Astrocyte of the cerebellum (primary cell): ENCODE results near the gene ADCY3.
A peak's percentile ranks its signal among the peaks of the same experiment; 100 is the strongest.

Experiments used
- DNase-seq: peaks from one replicate; pipeline ENCODE4 v3.0.0-alpha.2; 2011; ENCODE audit warnings: low read depth
- H3K4me3 ChIP-seq: 2 replicates; pipeline ENCODE4 v1.5.1; 2011; ENCODE audit warnings: mild to moderate bottlenecking, low read depth, low read length, moderate library complexity
- in situ Hi-C: cut with HindIII; loops from 2 replicates; pipeline ENCODE4 v1.10.0; 2017; ENCODE audit warnings: low sequenced_read_pairs
- TF ChIP-seq, protein P1 (sequence below): IDR thresholded peaks from 2 replicates; pipeline ENCODE4 v1.5.1; 2012; ENCODE audit warnings: low read length, low read depth, moderate library complexity, mild to moderate bottlenecking; ENCODE audit errors: missing control alignments

Gene ADCY3

GRCh38 chr2:24899361-24899910 lies 20.6 kb downstream of the ADCY3 start:
- no peak for DNase-seq
- in situ Hi-C loops: no loop called here
- no peak overlapping the region for H3K4me3 ChIP-seq
- TF ChIP-seq, protein P1, sequence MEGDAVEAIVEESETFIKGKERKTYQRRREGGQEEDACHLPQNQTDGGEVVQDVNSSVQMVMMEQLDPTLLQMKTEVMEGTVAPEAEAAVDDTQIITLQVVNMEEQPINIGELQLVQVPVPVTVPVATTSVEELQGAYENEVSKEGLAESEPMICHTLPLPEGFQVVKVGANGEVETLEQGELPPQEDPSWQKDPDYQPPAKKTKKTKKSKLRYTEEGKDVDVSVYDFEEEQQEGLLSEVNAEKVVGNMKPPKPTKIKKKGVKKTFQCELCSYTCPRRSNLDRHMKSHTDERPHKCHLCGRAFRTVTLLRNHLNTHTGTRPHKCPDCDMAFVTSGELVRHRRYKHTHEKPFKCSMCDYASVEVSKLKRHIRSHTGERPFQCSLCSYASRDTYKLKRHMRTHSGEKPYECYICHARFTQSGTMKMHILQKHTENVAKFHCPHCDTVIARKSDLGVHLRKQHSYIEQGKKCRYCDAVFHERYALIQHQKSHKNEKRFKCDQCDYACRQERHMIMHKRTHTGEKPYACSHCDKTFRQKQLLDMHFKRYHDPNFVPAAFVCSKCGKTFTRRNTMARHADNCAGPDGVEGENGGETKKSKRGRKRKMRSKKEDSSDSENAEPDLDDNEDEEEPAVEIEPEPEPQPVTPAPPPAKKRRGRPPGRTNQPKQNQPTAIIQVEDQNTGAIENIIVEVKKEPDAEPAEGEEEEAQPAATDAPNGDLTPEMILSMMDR: no peak

DNA sequence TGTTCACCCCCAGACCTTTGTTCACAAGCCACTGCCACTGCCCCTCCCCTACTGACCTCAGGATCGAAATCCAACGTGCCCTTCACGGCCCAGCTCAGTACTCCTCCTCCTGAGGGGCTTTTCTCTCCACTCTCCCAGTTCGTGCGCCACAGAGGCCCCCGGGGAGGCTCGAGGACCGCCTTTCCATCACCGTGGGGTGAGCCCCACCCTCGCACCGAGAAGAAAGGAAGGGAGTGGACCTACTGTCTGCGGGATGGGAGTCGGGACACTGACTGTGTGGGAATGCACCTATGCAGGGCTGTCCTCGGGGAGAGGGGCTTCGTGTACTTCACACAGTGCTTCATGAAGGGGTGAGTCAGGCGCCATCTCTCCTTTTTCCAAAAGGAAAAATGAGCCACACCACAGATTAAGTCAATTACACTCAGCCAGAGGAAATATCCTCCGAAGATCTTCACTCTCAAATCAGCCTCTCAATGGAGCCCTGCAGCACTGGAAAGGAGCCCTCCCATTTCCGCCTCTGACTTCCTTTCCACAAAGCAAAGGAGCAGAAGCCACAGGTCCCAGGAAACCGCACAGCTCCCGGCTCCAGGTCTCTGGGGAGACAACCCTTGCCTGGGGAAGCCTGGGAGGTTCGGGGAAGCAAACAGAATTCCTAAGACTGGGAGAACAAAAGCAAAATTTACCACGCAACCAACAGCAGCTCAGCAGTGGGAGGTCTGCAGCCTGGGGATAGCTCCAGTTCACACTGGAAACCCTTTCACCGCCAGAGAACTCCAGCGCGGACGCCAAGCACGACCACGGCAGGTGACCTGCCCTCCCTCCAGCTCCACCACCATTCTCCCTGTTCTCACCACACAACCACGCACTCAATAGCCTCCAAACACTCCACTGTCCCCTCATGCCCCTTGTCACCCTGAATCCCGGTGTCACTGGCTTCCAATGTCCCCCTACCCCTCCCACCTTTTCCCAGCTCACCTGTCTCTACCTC lies 21.6 kb downstream of the ADCY3 start:
- TF ChIP-seq, protein P1: no peak
- no peak overlapping the region for H3K4me3 ChIP-seq
- peak; percentile 19 for DNase-seq
- in situ Hi-C loops: no loop called here

DNA sequence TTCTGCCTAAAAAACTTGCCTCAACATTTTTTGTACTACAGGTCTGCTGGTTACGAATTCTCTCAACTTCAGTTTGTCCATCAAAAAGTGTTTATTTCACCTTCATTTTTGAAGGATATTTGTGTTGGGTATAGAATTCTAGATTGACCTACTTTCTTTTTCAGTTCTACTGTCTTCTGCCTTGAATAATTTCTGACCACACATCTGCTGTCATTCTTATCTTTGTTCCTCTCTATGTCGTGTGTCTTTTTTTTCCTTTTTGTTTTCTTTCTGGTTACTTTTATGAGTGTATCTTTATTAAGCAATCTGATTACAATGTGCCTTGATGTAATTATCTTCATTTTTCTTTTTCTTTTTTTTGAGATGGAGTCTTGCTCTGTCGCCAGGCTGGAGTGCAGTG lies 25.3 kb downstream of the ADCY3 start:
- in situ Hi-C loops: no loop called here
- DNase-seq: no peak
- TF ChIP-seq, protein P1: no peak
- H3K4me3 ChIP-seq: no peak overlapping the region

DNA sequence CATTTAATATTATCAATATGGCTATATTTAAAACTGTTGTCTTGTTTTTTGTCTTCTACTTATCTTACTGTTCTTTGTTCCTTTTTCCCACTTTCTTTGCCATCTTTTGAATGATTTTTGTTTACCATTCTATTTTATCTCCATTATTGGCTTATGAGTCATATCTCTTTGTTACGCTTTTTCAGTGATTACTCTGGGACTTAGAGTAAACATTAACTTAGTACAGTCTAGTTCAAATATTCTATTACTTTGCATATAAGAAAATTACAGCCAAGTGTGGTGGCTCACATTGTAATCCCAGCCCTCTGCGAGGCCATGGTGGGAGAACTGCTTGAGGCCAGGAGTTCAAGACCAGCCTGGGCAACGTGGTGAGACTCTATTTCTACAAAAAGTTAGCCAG lies 26.1 kb downstream of the ADCY3 start:
- DNase-seq: no peak
- TF ChIP-seq, protein P1: no peak
- H3K4me3 ChIP-seq: no peak overlapping the region
- in situ Hi-C loops: no loop called here

- TF ChIP-seq, protein P1: no peak
- no peak overlapping the region for H3K4me3 ChIP-seq
- no peak for DNase-seq
- in situ Hi-C loops: no loop called here
These were observed 27.1 kb downstream of the ADCY3 start for GRCh38 chr2:24892928-24893327.

DNA sequence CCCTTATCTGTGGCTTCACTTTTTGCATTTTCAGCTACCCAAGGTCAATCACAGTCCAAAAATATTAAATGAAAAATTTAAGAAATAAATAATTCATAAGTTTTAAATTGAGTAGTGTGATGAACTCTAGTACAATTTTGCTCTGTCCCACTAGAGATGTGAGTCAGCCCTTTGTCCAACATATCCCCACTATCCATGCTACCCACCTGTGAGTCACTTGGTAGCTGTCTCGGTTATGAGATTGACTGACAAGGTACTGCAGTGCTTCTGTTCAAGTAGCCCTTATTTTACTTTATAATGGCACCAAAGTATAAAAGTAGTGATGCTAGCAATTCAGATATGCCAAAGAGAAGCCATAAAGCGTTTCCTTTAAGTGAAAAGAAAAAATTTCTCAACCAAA lies 28.8 kb downstream of the ADCY3 start:
- TF ChIP-seq, protein P1: no peak
- no peak overlapping the region for H3K4me3 ChIP-seq
- in situ Hi-C loops: no loop called here
- no peak for DNase-seq
